HG03025 (cell line): Measurements from ENCODE around the gene CERS6.
"Not testable (repeated sequence)": the region's sequence is repeated elsewhere in the genome, so short reads cannot be mapped to it uniquely, and the experiment has no call there.

ENCODE experiments used
- ATAC-seq: cut with Tn5 transposase; IDR thresholded peaks from one replicate; pipeline ENCODE4 v1.9.1; 2021; ENCODE audit warnings: mild to moderate bottlenecking, moderate library complexity; ENCODE audit not compliant: unreplicated experiment, low FRiP score

The CERS6 gene

GRCh38 chr2:168787782-168788376 is 331.8 kb downstream of the CERS6 start:
- ATAC-seq = no peak

GRCh38 chr2:168789776-168790175 is 333.7 kb downstream of the CERS6 start:
- no peak for ATAC-seq

GRCh38 chr2:168790226-168790902 is 334.3 kb downstream of the CERS6 start:
- no peak for ATAC-seq

GRCh38 chr2:168791140-168791539 is 335.1 kb downstream of the CERS6 start:
- not testable (repeated sequence) for ATAC-seq

GRCh38 chr2:168793596-168793995 is 337.5 kb downstream of the CERS6 start:
- no peak for ATAC-seq

- no peak for ATAC-seq
Observed at GRCh38 chr2:168794968-168795367, 338.9 kb downstream of the CERS6 start.

- ATAC-seq = no peak
Observed at GRCh38 chr2:168796090-168796577, 340.1 kb downstream of the CERS6 start.

GRCh38 chr2:168796583-168797285 is 340.7 kb downstream of the CERS6 start:
- no peak for ATAC-seq

GRCh38 chr2:168797286-168797655 is 341.2 kb downstream of the CERS6 start:
- ATAC-seq = no peak

GRCh38 chr2:168798076-168798887 is 342.2 kb downstream of the CERS6 start:
- ATAC-seq = no peak

GRCh38 chr2:168798888-168799410 is 342.9 kb downstream of the CERS6 start:
- no peak for ATAC-seq

GRCh38 chr2:168801471-168801870 is 345.4 kb downstream of the CERS6 start:
- no peak for ATAC-seq

- no peak for ATAC-seq
Observed at GRCh38 chr2:168801961-168802858, 346.1 kb downstream of the CERS6 start, which contains the start of gene NOSTRIN. Gene NOSTRIN (plus strand): TSS chr2:168802637. CDS start chr2:168802647, 10 bp downstream.

- ATAC-seq = no peak
Observed at GRCh38 chr2:168802859-168803725, 347.0 kb downstream of the CERS6 start.

GRCh38 chr2:168804214-168804613 is 348.1 kb downstream of the CERS6 start:
- no peak for ATAC-seq

- ATAC-seq = no peak
Observed at GRCh38 chr2:168805615-168806014, 349.5 kb downstream of the CERS6 start.

- ATAC-seq = no peak
Observed at GRCh38 chr2:168809537-168809936, 353.5 kb downstream of the CERS6 start.

GRCh38 chr2:168810235-168810634 is 354.2 kb downstream of the CERS6 start:
- ATAC-seq = no peak
